Nephron progenitor cell (in vitro differentiated cells): Measurements from ENCODE around the gene NAPEPLD.

Experiments
- DNase-seq: peaks from one replicate; pipeline ENCODE4 v3.0.0; 2021
- H3K27ac Mint-ChIP-seq: 2 replicates; pipeline ENCODE4 v1.8.0; 2021; ENCODE audit warnings: mild to moderate bottlenecking, moderate library complexity, mixed read lengths
- H3K27me3 Mint-ChIP-seq: 2 replicates; pipeline ENCODE4 v1.8.0; 2021; ENCODE audit warnings: mild to moderate bottlenecking, low read depth, mixed read lengths; ENCODE audit not compliant: poor library complexity
- H3K36me3 Mint-ChIP-seq: 2 replicates; pipeline ENCODE4 v1.8.0; 2021; ENCODE audit warnings: low read depth, mixed read lengths
- H3K4me1 Mint-ChIP-seq: 2 replicates; pipeline ENCODE4 v1.8.0; 2021; ENCODE audit warnings: mixed read lengths
- H3K4me3 Mint-ChIP-seq: 2 replicates; pipeline ENCODE4 v1.8.0; 2021; ENCODE audit warnings: mild to moderate bottlenecking, moderate library complexity, mixed read lengths
- H3K9me3 Mint-ChIP-seq: 2 replicates; pipeline ENCODE4 v1.8.0; 2021; ENCODE audit warnings: mild to moderate bottlenecking, moderate library complexity, mixed read lengths
- CTCF ChIP-seq: fragments of 200-600 bp; sonication (generic); IDR thresholded peaks from 2 replicates; pipeline ENCODE4 v1.5.0; 2021; ENCODE audit warnings: antibody characterized with exemption

The NAPEPLD gene

GRCh38 chr7:103143868-103144267 lies 5.0 kb downstream of the NAPEPLD start:
- Mint-ChIP-seq H3K4me3 (no peak overlapping the region), H3K27me3 (peaks cover 3% of the 10 kb centered on the region), H3K9me3 (peaks cover 15% of the 10 kb centered on the region), H3K4me1 (peaks cover 51% of the 10 kb centered on the region), H3K36me3 (peaks cover 27% of the 10 kb centered on the region), H3K27ac (no peak overlapping the region)
- TF ChIP-seq CTCF = no peak
- no peak for DNase-seq

- no peak overlapping the region for H3K27ac Mint-ChIP-seq
Measured at GRCh38 chr7:103142494-103142893, 6.4 kb downstream of the NAPEPLD start.

GRCh38 chr7:103141753-103142404 lies 7.0 kb downstream of the NAPEPLD start:
- Mint-ChIP-seq H3K4me3 (no peak overlapping the region), H3K36me3 (peaks cover 27% of the 10 kb centered on the region), H3K27me3 (peaks cover 3% of the 10 kb centered on the region), H3K9me3 (peaks cover 15% of the 10 kb centered on the region), H3K27ac (peak overlapping the region; percentile 14), H3K4me1 (peaks cover 33% of the 10 kb centered on the region)
- no peak for TF ChIP-seq CTCF
- DNase-seq = no peak

More at GRCh38 chr7:103142494-103142893, 6.4 kb downstream of the NAPEPLD start:
- TF ChIP-seq CTCF = no peak
- Mint-ChIP-seq H3K27me3 (peaks cover 3% of the 10 kb centered on the region), H3K9me3 (peaks cover 15% of the 10 kb centered on the region), H3K36me3 (peaks cover 27% of the 10 kb centered on the region), H3K4me1 (peaks cover 39% of the 10 kb centered on the region), H3K4me3 (no peak overlapping the region)
- DNase-seq = no peak

- peaks cover 27% of the 10 kb centered on the region for H3K36me3 Mint-ChIP-seq
- TF ChIP-seq CTCF = no peak
- H3K4me1 Mint-ChIP-seq = peaks cover 21% of the 10 kb centered on the region
- H3K9me3 Mint-ChIP-seq = peaks cover 15% of the 10 kb centered on the region
- peak overlapping the region; percentile 13 for H3K27ac Mint-ChIP-seq
- no peak overlapping the region for H3K4me3 Mint-ChIP-seq
- H3K27me3 Mint-ChIP-seq = no peaks in the 10 kb centered on the region
- no peak for DNase-seq
Measured at GRCh38 chr7:103140685-103141084, 8.2 kb downstream of the NAPEPLD start.

GRCh38 chr7:103140061-103140460 lies 8.8 kb downstream of the NAPEPLD start:
- Mint-ChIP-seq H3K36me3 (peaks cover 27% of the 10 kb centered on the region), H3K27me3 (no peaks in the 10 kb centered on the region), H3K4me3 (no peak overlapping the region), H3K9me3 (peaks cover 15% of the 10 kb centered on the region), H3K4me1 (peaks cover 22% of the 10 kb centered on the region), H3K27ac (no peak overlapping the region)
- DNase-seq = no peak
- no peak for TF ChIP-seq CTCF
